DOHH2 (cell line): Measurements from ENCODE around the gene PKP4.

Experiments used
- CTCF ChIP-seq: fragments of 200-600 bp; sonication (generic); IDR thresholded peaks from one replicate; pipeline ENCODE4 v1.5.1; 2014; ENCODE audit warnings: antibody characterized with exemption, mild to moderate bottlenecking, low read depth, low read length; ENCODE audit not compliant: poor library complexity, severe bottlenecking
- EZH2phosphoT487 ChIP-seq: fragments of 200-600 bp; sonication (generic); IDR thresholded peaks from 2 replicates; pipeline ENCODE4 v1.6.1; 2017; ENCODE audit warnings: borderline replicate concordance, mild to moderate bottlenecking, antibody characterized with exemption, low read length, moderate library complexity, mixed read lengths

GRCh38 chr2:158498749-158499136 lies 42.0 kb downstream of the PKP4 start:
- TF ChIP-seq CTCF (no peak), EZH2phosphoT487 (no peak)
